ENCODE results near the gene C1orf198.

C1orf198 gene

DNA sequence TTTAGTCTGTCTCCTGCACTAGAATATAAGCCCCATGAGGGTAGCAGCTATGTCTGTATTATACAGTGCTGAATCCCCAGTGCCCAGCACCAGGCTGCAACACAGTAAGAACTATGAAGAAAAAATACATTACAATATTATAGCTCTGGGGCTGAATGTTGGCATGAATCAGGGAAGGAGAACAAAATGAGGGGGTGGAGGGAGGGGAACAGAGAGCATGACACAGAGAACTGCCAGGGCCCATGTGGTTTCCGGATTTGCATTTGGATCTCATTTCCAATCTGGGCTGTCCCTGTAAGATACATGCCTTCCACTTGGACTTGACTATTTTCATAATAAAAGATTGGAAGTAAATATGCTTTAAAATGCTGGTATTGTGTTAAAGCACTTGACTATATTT, 35.8 kb downstream of the C1orf198 start:
- DNase-seq (ENCODE audit: low spot score) = no peak
- TF ChIP-seq, protein P1, sequence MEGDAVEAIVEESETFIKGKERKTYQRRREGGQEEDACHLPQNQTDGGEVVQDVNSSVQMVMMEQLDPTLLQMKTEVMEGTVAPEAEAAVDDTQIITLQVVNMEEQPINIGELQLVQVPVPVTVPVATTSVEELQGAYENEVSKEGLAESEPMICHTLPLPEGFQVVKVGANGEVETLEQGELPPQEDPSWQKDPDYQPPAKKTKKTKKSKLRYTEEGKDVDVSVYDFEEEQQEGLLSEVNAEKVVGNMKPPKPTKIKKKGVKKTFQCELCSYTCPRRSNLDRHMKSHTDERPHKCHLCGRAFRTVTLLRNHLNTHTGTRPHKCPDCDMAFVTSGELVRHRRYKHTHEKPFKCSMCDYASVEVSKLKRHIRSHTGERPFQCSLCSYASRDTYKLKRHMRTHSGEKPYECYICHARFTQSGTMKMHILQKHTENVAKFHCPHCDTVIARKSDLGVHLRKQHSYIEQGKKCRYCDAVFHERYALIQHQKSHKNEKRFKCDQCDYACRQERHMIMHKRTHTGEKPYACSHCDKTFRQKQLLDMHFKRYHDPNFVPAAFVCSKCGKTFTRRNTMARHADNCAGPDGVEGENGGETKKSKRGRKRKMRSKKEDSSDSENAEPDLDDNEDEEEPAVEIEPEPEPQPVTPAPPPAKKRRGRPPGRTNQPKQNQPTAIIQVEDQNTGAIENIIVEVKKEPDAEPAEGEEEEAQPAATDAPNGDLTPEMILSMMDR (IDR thresholded peaks at IDR 0.05; ENCODE audit: extremely low read depth, missing control alignments) = no peak

DNA sequence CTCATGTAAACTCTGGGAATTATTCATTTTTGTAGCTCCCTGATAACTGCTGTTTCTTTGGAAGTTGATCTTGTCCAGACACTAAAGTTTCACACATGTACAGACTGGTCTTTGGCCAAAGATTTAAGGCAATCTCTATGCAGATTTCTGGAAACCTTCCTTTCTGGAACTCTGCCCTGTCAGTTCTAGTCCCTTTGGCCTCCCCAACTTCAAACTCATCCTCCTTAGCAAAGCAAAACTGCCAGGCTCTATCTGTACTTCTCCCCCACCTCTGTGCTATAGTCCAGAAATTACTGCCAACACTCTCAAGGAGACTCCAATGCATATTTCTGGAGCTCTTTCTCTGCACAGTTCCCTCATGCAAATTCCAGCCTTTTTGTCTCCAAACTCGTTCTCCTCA, 36.5 kb downstream of the C1orf198 start:
- TF ChIP-seq, protein P1 (IDR thresholded peaks at IDR 0.05; ENCODE audit: extremely low read depth, missing control alignments) = no peak

DNA sequence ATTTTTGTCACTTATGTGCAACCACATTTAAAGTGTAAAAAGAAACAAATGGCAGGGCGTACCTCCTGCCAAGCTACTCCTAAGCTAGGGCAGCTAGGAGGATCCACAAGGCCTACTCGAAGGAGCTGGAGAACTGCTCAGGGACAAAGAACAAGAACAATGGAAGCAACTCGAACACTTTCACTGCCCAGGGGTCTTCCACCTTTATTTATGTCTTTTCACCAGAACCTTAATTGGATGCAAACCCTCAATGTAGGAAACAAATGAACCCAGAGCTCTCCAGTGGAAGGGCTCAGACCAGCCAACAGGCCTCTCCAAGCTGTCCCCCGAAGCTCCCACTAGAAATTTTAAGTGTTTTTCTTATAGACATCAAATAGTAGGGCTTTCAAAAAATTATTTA, 39.9 kb downstream of the C1orf198 start:
- TF ChIP-seq, protein P1 (IDR thresholded peaks at IDR 0.05; ENCODE audit: extremely low read depth, missing control alignments) = no peak
- no peak for DNase-seq (ENCODE audit: low spot score)

More for the DNA sequence above, 36.5 kb downstream of the C1orf198 start:
- no peak for DNase-seq (ENCODE audit: low spot score)

DNA sequence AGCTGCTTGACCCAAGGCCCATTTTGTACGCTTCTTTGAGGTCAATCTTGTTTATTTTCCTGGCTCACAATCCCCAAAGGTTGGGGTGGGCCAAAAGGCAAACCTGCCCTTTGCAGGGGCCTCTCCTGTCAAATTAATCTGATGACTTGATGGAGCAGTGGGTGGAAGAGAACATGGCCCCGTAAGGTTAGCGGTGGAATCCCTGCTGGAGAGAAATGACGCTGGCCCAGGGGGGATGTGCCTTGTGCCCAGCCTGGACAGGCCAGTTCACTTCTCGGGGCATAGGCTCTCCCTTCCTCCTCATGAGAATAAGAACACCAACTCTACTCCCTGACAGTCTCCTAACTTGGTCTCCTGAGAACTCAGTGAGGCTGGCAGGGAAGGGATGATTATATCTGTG, 40.5 kb downstream of the C1orf198 start:
- DNase-seq (ENCODE audit: low spot score) = no peak
- TF ChIP-seq, protein P1 (IDR thresholded peaks at IDR 0.05; ENCODE audit: extremely low read depth, missing control alignments) = no peak

DNA sequence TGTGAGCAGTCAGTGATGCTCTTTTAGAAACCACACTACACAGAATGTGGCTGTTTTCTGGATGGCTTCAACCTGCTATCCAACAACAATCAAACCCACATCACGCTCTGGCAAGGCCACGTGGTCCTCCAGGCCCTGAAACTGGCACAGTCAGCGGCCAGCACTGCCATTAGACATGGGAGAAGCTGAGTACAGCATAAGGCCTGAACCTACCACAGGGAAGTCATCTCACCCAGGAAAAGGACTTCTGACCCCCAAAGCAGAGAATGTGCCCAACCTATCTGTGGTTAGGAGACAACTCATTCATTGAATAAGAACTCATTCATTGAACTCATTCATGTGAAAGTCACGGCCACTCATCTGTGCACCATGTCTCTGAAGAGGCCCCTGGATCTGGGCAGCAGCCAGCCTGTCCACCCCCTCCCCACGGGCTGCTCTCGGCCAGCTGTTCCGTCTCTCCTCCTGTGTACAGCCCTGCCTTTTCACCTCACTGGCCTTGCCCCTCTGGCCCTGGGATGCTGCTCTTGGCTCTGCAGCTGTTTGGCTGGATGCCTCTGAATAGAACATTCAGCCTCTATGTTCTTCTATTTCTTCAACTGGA, 41.1 kb downstream of the C1orf198 start:
- no peak for DNase-seq (ENCODE audit: low spot score)
- TF ChIP-seq, protein P1 (IDR thresholded peaks at IDR 0.05; ENCODE audit: extremely low read depth, missing control alignments) = no peak

DNA sequence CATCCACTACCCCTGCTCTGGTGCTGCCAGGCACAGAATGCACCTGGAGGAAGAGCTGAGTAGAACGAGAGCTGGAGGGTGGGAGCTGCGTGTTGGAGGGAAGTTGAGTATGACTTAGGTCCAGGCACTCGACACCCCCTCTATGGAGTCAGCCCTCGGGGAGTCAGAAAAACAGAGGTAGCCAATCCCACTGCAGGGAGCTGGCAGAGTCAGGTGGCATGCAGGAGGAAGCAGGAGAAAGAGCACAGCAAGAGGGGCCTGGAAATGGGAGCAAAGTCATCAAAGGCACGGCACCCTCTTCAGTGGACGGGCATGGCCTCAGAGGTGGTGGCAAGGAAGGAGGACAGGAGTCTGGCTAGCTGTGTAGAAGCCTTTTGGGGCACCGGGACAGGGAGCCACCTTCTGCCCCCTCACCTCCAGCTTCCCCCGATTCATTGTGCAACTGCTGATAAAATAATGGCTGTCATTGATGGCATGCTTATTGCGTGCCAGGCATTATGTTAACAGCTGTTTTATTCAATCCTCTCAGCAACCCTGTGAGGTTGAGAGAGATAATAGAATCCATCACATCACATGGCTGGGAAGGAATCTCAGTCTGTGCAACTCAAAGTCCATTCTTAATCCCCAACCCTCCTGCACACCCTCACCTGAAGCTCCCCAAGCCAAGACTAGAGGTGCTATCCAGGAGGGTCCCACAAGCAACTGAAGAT, 42.0 kb downstream of the C1orf198 start:
- no peak for DNase-seq (ENCODE audit: low spot score)
- TF ChIP-seq, protein P1 (IDR thresholded peaks at IDR 0.05; ENCODE audit: extremely low read depth, missing control alignments) = no peak

DNA sequence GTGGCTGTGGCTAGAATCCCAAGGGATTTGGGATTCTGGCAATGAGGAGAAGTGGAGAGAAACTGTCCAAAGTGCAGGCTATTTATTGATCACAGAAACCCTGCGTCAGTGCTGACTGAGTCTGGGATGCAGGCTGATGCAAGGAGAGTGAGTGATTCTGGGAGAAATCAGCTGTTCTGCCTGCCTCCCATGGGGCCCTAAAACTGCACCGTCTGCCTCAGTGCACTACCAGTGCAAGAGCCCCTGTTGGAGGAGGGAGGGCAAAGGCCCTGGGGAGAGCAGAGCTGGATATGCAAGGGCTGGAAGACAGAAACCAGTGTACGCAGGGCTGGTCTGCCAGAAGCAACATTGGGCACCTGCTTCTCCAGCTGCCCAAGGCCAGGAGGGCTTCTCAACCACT, 42.6 kb downstream of the C1orf198 start:
- DNase-seq (ENCODE audit: low spot score) = no peak
- TF ChIP-seq, protein P1 (IDR thresholded peaks at IDR 0.05; ENCODE audit: extremely low read depth, missing control alignments) = no peak

Measured in GM20000 (cell line).